Skeletal muscle tissue (tissue), 4 donors: ENCODE data around the gene TBC1D1. TPM values are rescaled to one million over a fixed set of nuclear protein-coding genes. Genes with fewer than 3 reads are reported as not detected.
A peak's percentile ranks its signal among the peaks of the same experiment; 100 is the strongest.

ENCODE experiments used
- H3K27ac ChIP-seq: one replicate; pipeline ENCODE4 v1.7.0; 2013; ENCODE audit warnings: mild to moderate bottlenecking, low read depth, low read length, inconsistent platforms
- H3K27me3 ChIP-seq, 3 donors: one replicate each; pipeline ENCODE4 v1.7.0; 2013; ENCODE audit warnings: low read length in 3 of 3; ENCODE audit not compliant: control insufficient read depth in 3 of 3, insufficient read depth in 3 of 3
- H3K36me3 ChIP-seq, 3 donors: one replicate each; pipeline ENCODE4 v1.7.0; 2013; ENCODE audit warnings: low read length in 3 of 3; ENCODE audit not compliant: control insufficient read depth in 3 of 3, insufficient read depth in 3 of 3
- H3K4me1 ChIP-seq, 3 donors: one replicate each; pipeline ENCODE4 v1.7.0; 2013; ENCODE audit warnings: low read length in 3 of 3, mild to moderate bottlenecking in 3 of 3; ENCODE audit not compliant: control insufficient read depth in 3 of 3, insufficient read depth in 3 of 3
- H3K4me3 ChIP-seq, 3 donors: one replicate each; pipeline ENCODE4 v1.7.0; 2013; ENCODE audit warnings: low read length in 3 of 3
- H3K9ac ChIP-seq, 3 donors: one replicate each; pipeline ENCODE4 v1.7.0; 2013; ENCODE audit warnings: low read length in 3 of 3, mild to moderate bottlenecking in 3 of 3, moderate library complexity in 2 of 3, low read depth in 1 of 3
- H3K9me3 ChIP-seq, 3 donors: one replicate each; pipeline ENCODE4 v1.7.0; 2013; ENCODE audit warnings: low read length in 3 of 3; ENCODE audit not compliant: control insufficient read depth in 3 of 3
- total RNA-seq: library from RNA; depleted of rRNA; stranded (reverse); fragments of >200 nt; gene quantifications from one replicate; pipeline ENCODE4 v1.2.3, GENCODE V29; 2014
- donor health status: Osteomylitis.

The TBC1D1 gene
- total RNA-seq, 1 donor from 2014 or later = 54.3 TPM

GRCh38 chr4:38090455-38091246 lies 199.8 kb downstream of the TBC1D1 start:
- Histone ChIP-seq H3K36me3 (peaks cover 6 to 7% (median 6%) of the 10 kb centered on the region in 3 donors), H3K9ac (no peak overlapping the region), H3K9me3 (no peaks in the 10 kb centered on the region), H3K4me3 (no peak overlapping the region), H3K4me1 (peaks cover 2 to 15% (median 14%) of the 10 kb centered on the region in 3 donors), H3K27me3 (no peaks in the 10 kb centered on the region), H3K27ac (no peak overlapping the region)

GRCh38 chr4:38091636-38092035 lies 200.8 kb downstream of the TBC1D1 start:
- H3K27me3 ChIP-seq = no peaks in the 10 kb centered on the region
- H3K36me3 ChIP-seq = peaks cover 9 to 15% (median 10%) of the 10 kb centered on the region in 3 donors
- H3K4me3 ChIP-seq = no peak overlapping the region
- peaks cover 0 to 10% (median 7%) of the 10 kb centered on the region in 3 donors for H3K4me1 ChIP-seq
- H3K9ac ChIP-seq = no peak overlapping the region
- no peaks in the 10 kb centered on the region for H3K9me3 ChIP-seq
- no peak overlapping the region for H3K27ac ChIP-seq

DNA sequence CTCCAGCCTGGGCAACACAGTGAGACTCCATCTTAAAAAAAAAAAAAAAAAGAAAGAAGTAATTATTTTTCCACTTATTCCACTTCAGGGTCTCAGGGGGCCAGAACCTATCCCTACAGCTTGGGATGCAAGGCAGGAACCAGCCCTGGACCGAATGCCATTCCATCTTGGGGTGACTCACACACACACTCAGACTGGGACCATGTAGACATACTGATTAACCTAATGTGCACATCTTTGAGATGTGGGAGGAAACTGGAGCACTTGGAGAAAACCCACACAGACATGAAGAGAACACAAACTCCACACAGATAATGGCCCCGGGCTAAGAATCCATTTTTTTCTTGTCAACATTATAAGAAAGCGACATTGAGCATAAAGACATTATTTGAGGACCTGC lies 201.8 kb downstream of the TBC1D1 start:
- Histone ChIP-seq H3K4me1 (peaks cover 0 to 10% (median 7%) of the 10 kb centered on the region in 3 donors), H3K27ac (no peak overlapping the region), H3K36me3 (peaks cover 9 to 15% (median 10%) of the 10 kb centered on the region in 3 donors), H3K9me3 (no peaks in the 10 kb centered on the region), H3K4me3 (no peak overlapping the region), H3K27me3 (no peaks in the 10 kb centered on the region), H3K9ac (no peak overlapping the region)

GRCh38 chr4:38094419-38094818 lies 203.5 kb downstream of the TBC1D1 start:
- H3K36me3 ChIP-seq = peaks cover 6 to 15% (median 13%) of the 10 kb centered on the region in 3 donors
- no peak overlapping the region for H3K9ac ChIP-seq
- no peaks in the 10 kb centered on the region for H3K9me3 ChIP-seq
- H3K4me1 ChIP-seq = peaks cover 0 to 10% (median 7%) of the 10 kb centered on the region in 3 donors
- no peaks in the 10 kb centered on the region for H3K27me3 ChIP-seq
- H3K4me3 ChIP-seq = no peak overlapping the region
- no peak overlapping the region for H3K27ac ChIP-seq

- Histone ChIP-seq H3K27ac (no peak overlapping the region), H3K9ac (no peak overlapping the region), H3K27me3 (no peaks in the 10 kb centered on the region), H3K36me3 (peaks cover 3 to 14% (median 11%) of the 10 kb centered on the region in 3 donors), H3K4me1 (peaks cover 0 to 9% (median 7%) of the 10 kb centered on the region in 3 donors), H3K9me3 (no peaks in the 10 kb centered on the region), H3K4me3 (no peak overlapping the region)
Measured at GRCh38 chr4:38095691-38096090, 204.8 kb downstream of the TBC1D1 start.

DNA sequence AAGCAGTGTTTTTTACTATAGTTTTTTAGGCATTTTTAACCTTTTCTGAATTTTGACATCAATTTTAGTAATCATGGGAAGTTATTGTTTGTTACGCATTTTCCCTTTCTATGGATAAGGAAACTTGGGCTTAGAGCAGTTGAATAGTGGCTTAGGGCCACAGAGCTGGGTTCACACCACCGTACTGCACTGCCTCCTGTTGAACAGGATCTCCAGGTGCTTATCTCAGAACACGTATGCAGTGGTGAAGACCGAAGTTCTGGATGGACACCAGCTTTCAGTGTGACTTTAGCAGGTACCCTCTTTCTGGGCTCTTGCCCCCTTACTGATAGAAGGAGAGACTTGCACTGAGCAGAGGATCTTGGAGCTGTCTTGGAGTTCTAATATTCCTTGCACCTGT lies 206.9 kb downstream of the TBC1D1 start:
- Histone ChIP-seq H3K9me3 (no peaks in the 10 kb centered on the region), H3K27ac (no peak overlapping the region), H3K36me3 (peaks cover 3 to 21% (median 14%) of the 10 kb centered on the region in 3 donors), H3K9ac (no peak overlapping the region), H3K27me3 (no peaks in the 10 kb centered on the region), H3K4me1 (no peaks in the 10 kb centered on the region), H3K4me3 (no peak overlapping the region)

DNA sequence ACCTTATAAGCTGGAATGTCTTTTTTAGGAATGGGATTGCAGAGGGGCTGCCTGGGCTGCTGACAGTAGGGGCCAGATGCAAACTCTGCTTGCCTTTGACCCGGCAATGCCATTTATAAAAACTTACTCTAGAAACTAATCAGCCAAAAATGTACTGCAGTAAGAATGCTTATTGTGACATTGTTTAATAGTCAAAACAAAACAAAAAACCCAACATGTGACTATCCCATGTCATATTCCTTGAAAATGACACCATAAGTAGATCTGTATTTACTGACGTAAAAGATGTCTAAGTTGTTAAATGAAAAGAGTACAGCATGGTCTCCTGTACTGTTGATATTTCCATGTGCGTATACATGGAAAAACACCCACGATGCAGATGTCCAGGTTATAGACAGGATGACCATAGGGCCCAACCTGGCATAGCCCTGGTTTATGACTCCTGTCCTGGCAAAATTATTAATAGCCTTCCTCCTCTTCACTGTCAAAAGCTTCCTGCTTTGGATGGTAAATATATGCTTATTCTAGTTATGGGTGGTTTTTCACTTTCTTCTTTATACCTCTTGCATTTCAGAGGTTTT lies 208.2 kb downstream of the TBC1D1 start:
- H3K36me3 ChIP-seq = peaks cover 3 to 24% (median 17%) of the 10 kb centered on the region in 3 donors
- no peaks in the 10 kb centered on the region for H3K27me3 ChIP-seq
- H3K27ac ChIP-seq = no peak overlapping the region

DNA sequence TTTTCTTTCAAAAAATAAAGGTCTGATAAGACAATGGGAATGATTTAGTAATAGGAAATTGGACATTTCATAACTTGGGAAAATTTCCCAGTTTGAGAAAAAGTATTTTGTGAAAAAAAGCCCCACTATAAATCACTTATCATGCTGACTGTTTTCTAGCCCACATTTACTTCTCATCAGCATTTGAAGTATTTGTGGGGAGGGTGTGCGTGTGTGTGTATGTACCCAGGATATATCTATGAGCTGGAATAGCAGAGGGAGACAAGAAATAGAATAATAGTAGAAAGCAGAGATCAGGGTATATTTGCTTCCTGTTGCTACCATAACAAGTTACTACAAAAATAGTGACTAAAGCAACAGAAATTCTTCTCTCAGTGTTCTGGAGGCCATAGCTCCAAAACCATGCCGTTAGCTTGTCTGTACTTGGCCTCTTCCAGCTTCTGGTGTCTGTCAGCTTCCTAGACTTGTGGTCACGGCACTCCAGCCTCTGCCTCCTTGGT lies 209.1 kb downstream of the TBC1D1 start:
- Histone ChIP-seq H3K36me3 (peaks cover 3 to 29% (median 22%) of the 10 kb centered on the region in 3 donors), H3K9me3 (no peaks in the 10 kb centered on the region), H3K27me3 (no peaks in the 10 kb centered on the region), H3K4me1 (no peaks in the 10 kb centered on the region), H3K4me3 (no peak overlapping the region), H3K9ac (peak overlapping the region in 1 of 3 donors; percentile 3), H3K27ac (peak overlapping the region; percentile 0)

More for the DNA sequence above, 208.2 kb downstream of the TBC1D1 start:
- Histone ChIP-seq H3K9me3 (no peaks in the 10 kb centered on the region), H3K9ac (no peak overlapping the region), H3K4me3 (no peak overlapping the region), H3K4me1 (no peaks in the 10 kb centered on the region)

DNA sequence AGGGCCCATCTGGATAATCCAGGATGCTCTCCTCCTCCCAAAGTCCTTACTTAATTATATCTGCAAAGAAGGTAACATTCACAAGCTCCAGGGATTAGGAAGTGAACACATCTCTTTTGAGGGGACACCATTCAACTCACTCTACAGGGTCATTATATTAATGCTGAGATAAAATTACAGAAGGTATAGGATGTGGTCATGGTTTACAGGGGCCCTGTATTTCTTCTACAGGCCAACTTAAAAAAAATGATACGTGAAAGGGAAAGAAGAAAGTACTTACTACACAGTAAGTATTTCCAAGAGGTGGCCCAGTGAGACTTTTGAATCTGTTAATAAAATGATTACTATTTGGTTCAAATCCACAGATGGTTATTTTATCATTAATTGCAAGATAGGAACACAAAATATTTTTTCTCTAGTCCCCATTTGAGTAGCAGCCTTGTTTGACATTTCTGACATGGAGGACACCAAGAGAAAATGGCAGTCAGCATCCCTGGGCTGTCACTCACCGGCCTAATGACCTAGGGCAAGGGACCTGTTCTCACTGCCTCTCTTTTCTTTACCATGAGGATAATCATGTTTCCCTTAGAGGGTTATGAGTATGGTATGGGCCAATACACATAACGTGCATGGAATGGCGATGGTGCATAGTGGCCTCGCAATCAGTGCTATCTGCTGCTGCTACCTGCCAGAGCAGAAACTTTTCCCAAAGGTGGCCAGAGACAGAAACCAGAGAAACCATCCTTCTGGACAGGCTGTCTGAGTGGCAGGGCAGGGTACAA lies 209.8 kb downstream of the TBC1D1 start:
- Histone ChIP-seq H3K36me3 (peaks cover 3 to 29% (median 23%) of the 10 kb centered on the region in 3 donors), H3K4me1 (no peaks in the 10 kb centered on the region), H3K27ac (peak overlapping the region; percentile 0), H3K4me3 (no peak overlapping the region), H3K9ac (no peak overlapping the region), H3K27me3 (no peaks in the 10 kb centered on the region), H3K9me3 (no peaks in the 10 kb centered on the region)
